Measurements from ENCODE around the gene ZNF254. TPM values are rescaled to one million over a fixed set of nuclear protein-coding genes. Genes with fewer than 3 reads are reported as not detected.

ZNF254 gene
- 7.6 and 18.3 TPM in 2 replicates for total RNA-seq

GRCh38 chr19:24086974-24087595 is at the start of gene ZNF254:
ZNF254 (plus strand) TSS chr19:24087187; CDS start chr19:24087308, 121 bp downstream.

Other genes starting within 250 kb of the ZNF254 start
- gene ZNF726, start 172.3 kb upstream of the ZNF254 start, total RNA-seq: 2.2 and 4.3 TPM in 2 replicates